ENCODE data around the gene SPATA46. TPM values are rescaled to one million over a fixed set of nuclear protein-coding genes. Genes with fewer than 3 reads are reported as not detected.

Gene SPATA46
- polyA plus RNA-seq, 3 donors = 0.45 to 5.1 (median 0.90) TPM

- DNase-seq (ENCODE audit: extremely low read depth in 1 of 11, low read depth in 9 of 11, low spot score in 4 of 11) = no peak
Observed at GRCh38 chr1:162327788-162328165, 48.9 kb downstream of the SPATA46 start.

- no peak for DNase-seq (ENCODE audit: extremely low read depth in 1 of 11, low read depth in 9 of 11, low spot score in 4 of 11)
Observed at GRCh38 chr1:162327144-162327787, 49.4 kb downstream of the SPATA46 start.

- no peak for DNase-seq (ENCODE audit: extremely low read depth in 1 of 11, low read depth in 9 of 11, low spot score in 4 of 11)
Observed at GRCh38 chr1:162326559-162326958, 50.1 kb downstream of the SPATA46 start.

GRCh38 chr1:162324396-162324795 is 52.3 kb downstream of the SPATA46 start:
- no peak for DNase-seq (ENCODE audit: extremely low read depth in 1 of 11, low read depth in 9 of 11, low spot score in 4 of 11)

Other genes starting within 250 kb of the SPATA46 start
- 10 to 100 TPM; 15.1 to 32.9 (median 19.7) TPM for gene C1orf226, start 4.9 kb upstream of the SPATA46 start, polyA plus RNA-seq (ENCODE audit: insufficient read length in 3 of 3)
- gene SH2D1B, start 35.3 kb upstream of the SPATA46 start, polyA plus RNA-seq (ENCODE audit: insufficient read length in 3 of 3) = under 1 TPM; 0.11 to 0.39 (median 0.16) TPM
- 10 to 100 TPM; 31.9 to 44.2 (median 38.5) TPM for gene UHMK1, start 121.0 kb upstream of the SPATA46 start, polyA plus RNA-seq (ENCODE audit: insufficient read length in 3 of 3)
- gene UAP1, start 184.9 kb upstream of the SPATA46 start, polyA plus RNA-seq (ENCODE audit: insufficient read length in 3 of 3) = 10 to 100 TPM; 32.0 to 34.5 (median 33.6) TPM